GOT3 (cell line): ENCODE data around the gene ACBD4.

ENCODE experiments used
- DNase-seq: peaks from one replicate; lab custom pipeline; 2025; ENCODE audit warnings: mixed read lengths; lab: John Stamatoyannopoulos, UW

ACBD4 gene, protein sequence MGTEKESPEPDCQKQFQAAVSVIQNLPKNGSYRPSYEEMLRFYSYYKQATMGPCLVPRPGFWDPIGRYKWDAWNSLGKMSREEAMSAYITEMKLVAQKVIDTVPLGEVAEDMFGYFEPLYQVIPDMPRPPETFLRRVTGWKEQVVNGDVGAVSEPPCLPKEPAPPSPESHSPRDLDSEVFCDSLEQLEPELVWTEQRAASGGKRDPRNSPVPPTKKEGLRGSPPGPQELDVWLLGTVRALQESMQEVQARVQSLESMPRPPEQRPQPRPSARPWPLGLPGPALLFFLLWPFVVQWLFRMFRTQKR

DNA sequence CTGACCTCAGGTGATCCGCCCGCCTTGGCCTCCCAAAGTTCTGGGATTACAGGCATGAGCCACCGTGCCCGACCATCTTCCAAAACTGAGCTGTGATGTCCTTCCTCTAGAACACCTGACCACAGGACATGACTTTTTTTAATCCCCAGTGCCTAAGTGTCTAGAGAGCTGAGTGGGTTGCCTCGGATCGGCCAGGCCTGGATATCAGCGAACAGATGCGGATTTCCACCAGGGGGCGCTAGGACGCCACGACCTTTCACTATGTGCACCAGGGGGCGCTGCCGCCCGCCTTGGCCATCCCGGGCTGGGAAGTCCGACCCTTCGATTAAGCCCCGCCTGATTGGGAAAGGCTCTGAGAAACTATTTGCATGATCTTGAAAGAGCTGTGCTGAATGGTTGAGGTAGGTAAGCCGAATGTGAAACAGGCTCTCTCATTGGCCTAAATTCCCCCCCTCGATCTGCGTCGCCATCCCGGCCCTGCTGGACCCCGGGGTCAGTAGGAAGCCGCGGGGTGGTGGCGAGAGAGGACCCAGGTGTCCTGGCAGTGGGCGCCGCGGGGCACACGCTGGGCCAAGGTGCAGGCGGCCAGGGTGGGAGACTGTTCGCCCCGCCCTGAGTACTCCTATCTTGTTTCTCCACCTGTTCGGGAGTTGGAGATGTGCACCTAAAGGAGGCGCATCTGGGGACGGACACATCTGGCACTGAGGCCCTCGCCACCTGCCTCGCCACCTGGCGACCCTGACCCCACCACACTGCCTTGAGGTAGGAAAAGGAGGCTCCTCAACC, at the start of gene ACBD4:
Gene ACBD4, plus strand, starts transcription at position 496 of the 786 bp plus-strand sequence. CDS start 458 bp downstream, outside the sequence.
- DNase-seq: peak; percentile 91

DNA sequence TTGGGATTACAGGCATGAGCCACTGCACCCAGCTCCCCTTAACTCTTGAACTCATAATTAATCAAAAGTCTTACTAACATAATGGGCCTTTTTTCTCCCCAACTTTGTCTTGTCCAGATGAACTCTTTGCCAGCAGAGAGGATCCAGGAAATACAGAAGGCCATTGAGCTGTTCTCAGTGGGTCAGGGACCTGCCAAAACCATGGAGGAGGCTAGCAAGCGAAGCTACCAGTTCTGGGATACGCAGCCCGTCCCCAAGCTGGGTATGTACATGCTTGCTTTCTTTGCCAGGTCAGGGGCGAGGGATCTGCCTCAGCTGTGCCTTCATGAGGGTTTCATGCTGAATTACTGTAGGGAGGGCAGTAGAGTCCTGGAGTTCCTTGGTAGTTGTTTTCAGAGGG, 49.1 kb upstream of the ACBD4 start:
- no peak for DNase-seq

DNA sequence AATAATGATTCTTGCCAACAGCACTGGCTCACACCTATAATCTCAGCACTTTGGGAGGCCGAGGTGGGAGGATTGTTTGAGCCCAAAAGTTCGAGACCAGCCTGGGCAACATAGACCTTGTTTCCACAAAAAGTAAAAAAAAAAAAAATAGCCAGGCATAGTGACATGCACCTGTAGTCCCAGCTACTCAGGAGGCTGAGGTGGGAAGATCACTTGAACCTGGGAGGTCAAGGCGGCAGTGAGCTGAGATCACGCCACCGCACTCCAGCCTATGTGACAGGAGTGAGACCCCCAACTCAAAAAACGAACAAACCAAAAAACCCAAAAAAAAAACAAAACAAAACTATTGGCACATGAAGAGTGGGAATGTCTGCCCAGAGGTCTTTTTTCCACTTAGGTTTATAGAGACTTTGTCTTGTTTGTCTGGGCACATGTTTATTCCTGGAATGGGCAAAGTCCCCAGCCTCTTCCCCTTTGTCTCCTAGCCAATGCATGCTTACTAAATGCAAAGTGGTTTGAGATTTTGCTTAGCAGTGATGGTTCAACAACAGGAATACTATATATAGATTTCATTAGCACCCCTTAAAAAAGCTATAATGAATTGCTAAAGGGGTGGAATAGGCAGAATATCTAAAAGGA, 48.5 kb upstream of the ACBD4 start:
- DNase-seq: no peak

GRCh38 chr17:45087504-45087975, 47.9 kb upstream of the ACBD4 start:
- no peak for DNase-seq

- DNase-seq: no peak
Observed at GRCh38 chr17:45087978-45088377, 47.5 kb upstream of the ACBD4 start.

DNA sequence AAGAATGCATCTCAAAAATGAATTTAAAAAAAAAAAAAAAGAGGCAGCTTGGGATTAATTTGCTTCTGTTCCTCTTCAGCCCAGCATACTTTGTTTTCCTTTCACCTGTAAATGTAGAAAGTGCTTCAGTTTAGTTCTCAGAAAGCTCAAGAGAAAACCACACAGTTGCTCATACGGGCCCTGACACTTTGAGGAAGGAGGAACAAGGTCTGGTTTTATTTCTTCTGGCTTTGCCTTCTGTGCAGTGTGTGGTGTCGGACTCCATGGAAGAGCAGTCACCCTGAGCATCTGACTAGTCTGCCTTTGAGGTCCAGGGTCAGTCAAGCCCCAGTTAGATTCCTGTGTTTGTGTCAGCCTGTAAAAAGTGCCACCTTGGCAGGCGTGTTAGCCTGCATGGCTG, 46.7 kb upstream of the ACBD4 start:
- no peak for DNase-seq

DNA sequence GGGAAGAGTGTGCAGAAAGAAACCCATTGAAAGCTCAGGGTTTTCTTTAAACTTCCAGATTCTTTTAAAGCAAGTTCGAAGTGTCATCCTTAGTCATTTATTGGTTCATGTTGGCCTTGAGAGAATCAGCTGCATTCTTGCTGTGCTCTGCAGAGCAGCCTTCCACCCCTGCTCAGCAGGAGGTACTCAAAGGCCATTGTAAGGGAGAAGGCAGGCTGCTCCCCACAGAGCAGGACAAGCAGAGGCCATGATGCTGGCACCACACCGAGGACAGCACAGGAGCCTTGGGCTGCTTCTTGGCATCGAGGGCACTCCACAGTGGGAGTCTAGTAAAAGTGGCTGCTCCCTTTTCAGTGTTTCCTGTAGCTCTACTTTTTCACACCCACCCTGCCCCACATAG, 44.8 kb upstream of the ACBD4 start:
- DNase-seq: no peak

GRCh38 chr17:45091778-45092425, 43.6 kb upstream of the ACBD4 start:
- no peak for DNase-seq

- peak; percentile 69 for DNase-seq
Observed at GRCh38 chr17:45092911-45093430, 42.5 kb upstream of the ACBD4 start.

DNA sequence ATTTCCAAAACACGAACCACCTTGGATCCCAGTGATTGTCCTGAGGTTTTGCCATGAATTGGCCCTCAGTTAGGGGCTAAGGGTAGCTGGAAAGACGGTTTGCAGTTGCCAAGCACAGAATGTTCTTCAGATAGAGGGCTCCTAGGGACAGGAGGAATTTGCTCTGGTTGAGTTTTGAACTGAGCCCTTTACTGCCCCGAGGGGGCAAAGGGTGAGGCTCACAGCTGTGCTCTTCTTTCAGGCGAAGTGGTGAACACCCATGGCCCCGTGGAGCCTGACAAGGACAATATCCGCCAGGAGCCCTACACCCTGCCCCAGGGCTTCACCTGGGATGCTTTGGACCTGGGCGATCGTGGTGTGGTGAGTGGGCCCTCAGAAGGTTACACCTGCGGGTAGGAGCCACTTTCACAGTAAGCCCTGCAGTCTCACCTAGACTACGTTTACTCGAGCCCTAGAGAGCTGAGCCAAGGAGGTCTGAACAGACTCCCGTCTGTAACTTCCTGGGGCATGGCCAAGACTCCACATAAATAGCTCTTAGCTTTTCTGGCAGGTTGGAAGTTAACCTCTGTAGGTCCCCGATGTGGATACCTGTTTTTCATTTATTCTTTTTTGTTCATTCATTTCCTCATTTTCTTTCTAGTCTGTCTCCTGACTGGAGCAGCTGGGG, 41.9 kb upstream of the ACBD4 start:
- no peak for DNase-seq

GRCh38 chr17:45096141-45096540, 39.3 kb upstream of the ACBD4 start:
- DNase-seq: no peak

DNA sequence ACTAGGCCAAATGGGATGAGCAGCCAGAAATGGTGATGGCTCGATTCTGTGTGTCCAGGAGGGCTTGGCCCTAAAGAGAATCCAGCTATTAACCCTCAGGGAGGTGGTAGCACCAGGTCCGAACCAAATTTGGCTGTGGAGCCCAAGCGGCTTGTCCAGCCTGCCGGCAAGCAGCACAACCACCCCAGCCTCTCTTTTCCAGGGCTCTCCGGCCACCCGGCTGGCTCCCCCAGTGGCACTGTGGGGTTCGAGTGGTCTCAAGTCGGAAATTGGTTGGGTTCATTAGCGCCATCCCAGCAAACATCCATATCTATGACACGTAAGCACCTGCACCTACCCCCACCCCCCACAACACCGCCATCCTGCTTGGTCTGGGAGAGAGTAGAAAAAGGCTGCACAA, 38.6 kb upstream of the ACBD4 start:
- no peak for DNase-seq

DNA sequence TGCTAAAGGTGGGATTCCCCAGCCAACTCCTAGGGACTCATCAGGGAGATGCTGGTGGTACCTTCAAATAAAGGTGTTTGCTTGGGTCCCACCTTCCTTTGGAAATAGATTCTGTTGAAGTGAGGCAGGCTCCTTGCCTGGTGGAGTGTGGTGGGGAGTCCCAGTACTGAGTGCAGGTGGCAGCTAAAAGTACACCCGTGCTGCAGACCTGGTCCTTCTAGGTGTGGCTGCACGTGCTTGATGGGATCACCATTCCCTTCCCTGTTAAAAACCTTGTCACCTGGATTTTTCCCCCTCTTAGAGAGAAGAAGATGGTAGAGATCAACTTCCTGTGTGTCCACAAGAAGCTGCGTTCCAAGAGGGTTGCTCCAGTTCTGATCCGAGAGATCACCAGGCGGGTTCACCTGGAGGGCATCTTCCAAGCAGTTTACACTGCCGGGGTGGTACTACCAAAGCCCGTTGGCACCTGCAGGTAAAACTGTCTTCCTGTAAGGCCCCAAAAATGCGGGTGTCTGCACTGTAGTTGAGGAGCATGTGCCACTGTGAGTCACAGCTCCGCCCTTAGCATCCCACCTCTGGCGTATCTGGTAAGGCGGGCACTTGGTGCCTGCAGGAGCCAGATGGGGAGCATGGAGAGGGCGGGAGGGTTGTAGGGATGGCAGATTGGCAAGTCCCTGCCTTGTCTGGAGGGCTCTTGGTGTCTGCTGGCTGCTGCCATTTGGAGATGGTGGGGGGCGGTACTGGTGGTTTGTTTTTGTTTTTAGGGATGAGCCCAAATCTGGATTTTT, 37.2 kb upstream of the ACBD4 start:
- DNase-seq: no peak

GRCh38 chr17:45098869-45099616, 36.4 kb upstream of the ACBD4 start:
- no peak for DNase-seq

- no peak for DNase-seq
Observed at GRCh38 chr17:45101546-45101882, 34.0 kb upstream of the ACBD4 start.

GRCh38 chr17:45101883-45102811, 33.3 kb upstream of the ACBD4 start:
- no peak for DNase-seq

DNA sequence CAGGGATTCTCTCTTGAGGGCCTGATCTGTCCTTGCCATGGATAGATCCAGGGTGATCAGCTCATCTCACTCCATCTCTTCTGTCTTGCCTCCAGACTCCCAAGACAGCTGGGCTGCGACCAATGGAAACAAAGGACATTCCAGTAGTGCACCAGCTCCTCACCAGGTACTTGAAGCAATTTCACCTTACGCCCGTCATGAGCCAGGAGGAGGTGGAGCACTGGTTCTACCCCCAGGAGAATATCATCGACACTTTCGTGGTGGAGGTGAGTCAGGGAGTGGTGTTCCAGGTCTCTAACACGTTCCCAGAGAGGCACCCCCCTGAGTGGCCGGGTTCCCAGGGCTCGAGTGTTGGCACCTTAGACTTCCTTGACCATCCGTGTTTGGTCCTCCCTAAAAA, 32.6 kb upstream of the ACBD4 start:
- no peak for DNase-seq

- DNase-seq: no peak
Observed at GRCh38 chr17:45103269-45103795, 32.2 kb upstream of the ACBD4 start.

DNA sequence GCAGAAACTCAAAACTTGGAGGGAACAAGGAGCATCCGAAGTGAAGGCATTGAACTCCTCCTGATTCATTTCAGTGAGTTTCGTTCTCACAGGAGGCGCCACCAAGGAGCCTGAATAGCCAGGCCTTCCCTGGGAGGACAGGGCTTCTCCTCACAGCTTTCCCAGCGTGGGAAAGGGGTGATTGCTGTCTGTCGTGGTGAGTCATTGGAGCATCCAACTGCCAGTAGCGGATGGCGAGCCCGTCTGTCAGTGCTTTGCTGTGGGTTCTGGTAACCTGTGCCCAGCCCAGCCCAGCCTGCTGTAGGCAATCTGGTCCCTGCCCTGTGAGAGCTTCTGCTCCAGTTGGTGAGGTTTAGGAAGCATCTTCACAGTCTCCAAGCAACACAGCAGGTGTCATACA, 31.5 kb upstream of the ACBD4 start:
- no peak for DNase-seq
